HepG2 (cell line): ENCODE data around the gene NKAIN4. TPM values are rescaled to one million over a fixed set of nuclear protein-coding genes. Genes with fewer than 3 reads are reported as not detected.

Source experiments
- IRF9 ChIP-seq: sonication (generic); formaldehyde crosslinking; IDR thresholded peaks from 2 replicates; pipeline ENCODE4 v1.8.0; 2022; ENCODE audit warnings: missing genetic modification reagents, mild to moderate bottlenecking, borderline replicate concordance
- KIAA2018 ChIP-seq: sonication (generic); formaldehyde crosslinking; IDR thresholded peaks from 2 replicates; pipeline ENCODE4 v1.5.0; 2020; ENCODE audit warnings: mild to moderate bottlenecking, missing genetic modification reagents, borderline replicate concordance
- SETDB1 ChIP-seq: sonication (generic); formaldehyde crosslinking; IDR thresholded peaks from 2 replicates; pipeline ENCODE4 v1.5.1; 2020; ENCODE audit warnings: missing genetic modification reagents, mild to moderate bottlenecking, borderline replicate concordance
- ZNF318 ChIP-seq: sonication (generic); formaldehyde crosslinking; IDR thresholded peaks from 2 replicates; pipeline ENCODE4 v1.4.0; 2020; ENCODE audit warnings: mild to moderate bottlenecking, missing genetic modification reagents
- ZNF414 ChIP-seq: sonication (generic); formaldehyde crosslinking; IDR thresholded peaks from 2 replicates; pipeline ENCODE4 v1.5.0; 2020; ENCODE audit warnings: missing genetic modification reagents
- ZNF543 ChIP-seq: sonication (generic); formaldehyde crosslinking; IDR thresholded peaks from 2 replicates; pipeline ENCODE4 v1.4.0; 2020; ENCODE audit warnings: mild to moderate bottlenecking, missing genetic modification reagents
- ZNF589 ChIP-seq: sonication (generic); formaldehyde crosslinking; conservative IDR thresholded peaks from 2 replicates; pipeline ENCODE4 v1.8.0; 2022; ENCODE audit warnings: mild to moderate bottlenecking, moderate library complexity, missing genetic modification reagents
- polyA plus RNA-seq, 8 experiments: library from polyadenylated mRNA; depleted of rRNA in 3 of 8; stranded (reverse) in 7 of 8; unstranded in 1 of 8; fragments of >200 nt; fragmentation: Illumina TruSeq in 4 of 8; extraction: Trizol in 4 of 8; gene quantifications; 2 replicates each; pipeline versions ENCODE4 v1.2.1 to v1.2.3, GENCODE V29; 2011 to 2016; ENCODE audit warnings: low read depth in 4 of 8, missing spikeins in 1 of 8, mixed read lengths in 1 of 8; ENCODE audit not compliant: insufficient read depth in 1 of 8
- total RNA-seq, 5 experiments: library from RNA; depleted of rRNA; stranded (reverse); fragments of >200 nt; fragmentation: Illumina TruSeq; extraction: Trizol; gene quantifications; 2 replicates each; pipeline ENCODE4 v1.2.3, GENCODE V29; 2016; ENCODE audit warnings: low read depth in 1 of 5

The NKAIN4 gene
- total and polyA plus RNA-seq, 2 of the 13 experiments (the other 11 are each of a cell fraction or from before 2014, with no cell fraction given), result not detected

GRCh38 chr20:63234693-63235398 lies 19.4 kb downstream of the NKAIN4 start (continued):
- TF ChIP-seq ZNF543 (CRISPR knock-in tag) (no peak), KIAA2018 (CRISPR knock-in tag) (no peak), SETDB1 (CRISPR knock-in tag) (0 out of 2 replicates have a peak, but pooled peaks have one; percentile 0), ZNF589 (CRISPR knock-in tag) (no peak), ZNF414 (CRISPR knock-in tag) (0 out of 2 replicates have a peak, but pooled peaks have one; percentile 2), ZNF318 (no peak), IRF9 (CRISPR knock-in tag) (no peak)
